ENCODE measurements around the gene CSMD2. TPM values are rescaled to one million over a fixed set of nuclear protein-coding genes. Genes with fewer than 3 reads are reported as not detected.

CSMD2 gene
- total RNA-seq, 1 experiment from 2014 or later, result 0.22 TPM

DNA sequence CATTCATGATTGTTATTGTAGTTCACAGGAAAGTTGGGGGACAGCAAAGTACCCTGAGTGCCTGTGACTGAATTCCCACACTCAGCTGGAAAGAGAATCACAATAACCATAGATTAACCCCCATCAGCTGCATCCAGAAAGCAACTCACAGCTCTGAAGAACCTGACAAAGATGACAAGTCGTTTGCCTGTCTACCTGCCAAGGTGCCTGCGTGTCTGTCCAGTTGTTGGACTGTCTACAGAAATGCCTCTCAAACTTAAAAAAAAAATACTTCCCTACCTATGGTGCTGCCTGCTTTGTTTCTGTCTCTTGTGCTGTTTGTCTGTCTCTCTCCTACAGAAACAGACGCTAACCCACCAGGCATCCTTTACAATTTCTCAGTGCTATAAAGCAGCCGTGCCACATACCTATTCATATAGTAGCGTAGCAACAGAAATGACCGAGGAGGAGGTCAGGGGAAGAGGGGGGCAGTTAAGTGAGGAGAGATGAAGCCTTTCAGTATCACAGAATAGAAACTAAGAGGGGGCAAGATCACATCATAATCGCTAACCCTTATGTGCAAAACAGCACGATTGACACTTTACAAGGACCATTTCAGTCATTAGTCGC is 455.8 kb downstream of the CSMD2 start:
- POLR2A ChIA-PET, result no interaction called here
- no TSS peak for BruUV-seq (replicated peaks)

DNA sequence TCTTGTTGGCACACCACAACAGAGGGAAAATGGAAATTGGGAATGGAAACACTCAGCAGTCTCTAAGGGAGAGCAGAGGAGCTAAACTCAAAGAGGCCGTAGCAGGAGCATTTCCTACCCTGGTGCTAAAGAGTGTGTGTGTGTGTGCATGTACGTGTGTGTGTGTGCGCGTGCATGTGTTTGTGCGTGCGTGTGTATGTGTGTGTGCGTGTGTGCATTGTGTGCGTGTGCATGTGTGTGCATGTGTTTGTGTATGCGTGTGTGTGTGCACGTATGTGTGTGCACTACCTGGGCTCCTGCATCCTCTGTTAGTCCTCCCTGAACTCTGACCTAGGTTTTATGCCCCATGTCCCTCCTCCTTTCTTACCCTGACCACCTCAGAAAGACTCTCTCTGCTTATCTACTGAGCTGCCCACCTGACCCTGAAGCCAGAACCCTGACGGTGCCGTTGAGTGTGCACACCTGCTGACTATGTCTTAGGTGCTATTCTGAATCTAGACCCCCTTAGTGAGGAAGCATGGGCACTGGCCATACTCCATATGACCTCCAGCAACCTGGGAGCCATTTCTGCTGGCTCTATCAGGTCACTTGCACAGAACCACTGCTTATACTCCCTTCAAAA is 458.3 kb downstream of the CSMD2 start:
- H3K27ac ChIP-seq (ENCODE audit: low read depth, low read length), result no peak overlapping the region
- ChIA-PET RAD21 (ENCODE audit: low non-redundant PET in 1 of 2, low total read pairs in 2 of 2, uncharacterized antibody in 2 of 2, unreplicated experiment in 2 of 2) (no interaction called here), POLR2A (no interaction called here), CTCF (no interaction called here)
- DNase-seq (ENCODE audit: low read depth, low spot score) (no peak), ATAC-seq (no peak)
- H3K9ac ChIP-seq (ENCODE audit: low read length), result no peak overlapping the region
- H4K20me1 ChIP-seq (ENCODE audit: insufficient read depth), result no peaks in the 10 kb centered on the region
- no peak overlapping the region for H2AFZ ChIP-seq (ENCODE audit: low read depth, low read length, poor library complexity, severe bottlenecking)
- no peaks in the 10 kb centered on the region for H3K9me3 ChIP-seq (ENCODE audit: control insufficient read depth in 1 of 2, insufficient read depth in 1 of 2, low read depth in 1 of 2, low read length in 2 of 2)
- intact Hi-C loops (cut with micrococcal nuclease), result no loop called here
- H3K79me2 ChIP-seq (ENCODE audit: insufficient read depth, low read length), result no peaks in the 10 kb centered on the region
- TF ChIP-seq, protein P1, sequence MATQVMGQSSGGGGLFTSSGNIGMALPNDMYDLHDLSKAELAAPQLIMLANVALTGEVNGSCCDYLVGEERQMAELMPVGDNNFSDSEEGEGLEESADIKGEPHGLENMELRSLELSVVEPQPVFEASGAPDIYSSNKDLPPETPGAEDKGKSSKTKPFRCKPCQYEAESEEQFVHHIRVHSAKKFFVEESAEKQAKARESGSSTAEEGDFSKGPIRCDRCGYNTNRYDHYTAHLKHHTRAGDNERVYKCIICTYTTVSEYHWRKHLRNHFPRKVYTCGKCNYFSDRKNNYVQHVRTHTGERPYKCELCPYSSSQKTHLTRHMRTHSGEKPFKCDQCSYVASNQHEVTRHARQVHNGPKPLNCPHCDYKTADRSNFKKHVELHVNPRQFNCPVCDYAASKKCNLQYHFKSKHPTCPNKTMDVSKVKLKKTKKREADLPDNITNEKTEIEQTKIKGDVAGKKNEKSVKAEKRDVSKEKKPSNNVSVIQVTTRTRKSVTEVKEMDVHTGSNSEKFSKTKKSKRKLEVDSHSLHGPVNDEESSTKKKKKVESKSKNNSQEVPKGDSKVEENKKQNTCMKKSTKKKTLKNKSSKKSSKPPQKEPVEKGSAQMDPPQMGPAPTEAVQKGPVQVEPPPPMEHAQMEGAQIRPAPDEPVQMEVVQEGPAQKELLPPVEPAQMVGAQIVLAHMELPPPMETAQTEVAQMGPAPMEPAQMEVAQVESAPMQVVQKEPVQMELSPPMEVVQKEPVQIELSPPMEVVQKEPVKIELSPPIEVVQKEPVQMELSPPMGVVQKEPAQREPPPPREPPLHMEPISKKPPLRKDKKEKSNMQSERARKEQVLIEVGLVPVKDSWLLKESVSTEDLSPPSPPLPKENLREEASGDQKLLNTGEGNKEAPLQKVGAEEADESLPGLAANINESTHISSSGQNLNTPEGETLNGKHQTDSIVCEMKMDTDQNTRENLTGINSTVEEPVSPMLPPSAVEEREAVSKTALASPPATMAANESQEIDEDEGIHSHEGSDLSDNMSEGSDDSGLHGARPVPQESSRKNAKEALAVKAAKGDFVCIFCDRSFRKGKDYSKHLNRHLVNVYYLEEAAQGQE (IDR thresholded peaks at IDR 0.05; ENCODE audit: low read depth), result no peak
- TF ChIP-seq RAD21 (IDR thresholded peaks at IDR 0.05; ENCODE audit: low read depth), result no peak
- TF ChIP-seq EGR1 (IDR thresholded peaks at IDR 0.05; ENCODE audit: low read depth), result no peak
- TF ChIP-seq EZH2phosphoT487 (IDR thresholded peaks at IDR 0.05; ENCODE audit: borderline replicate concordance), result no peak
- no peak for TF ChIP-seq POLR2A (IDR thresholded peaks at IDR 0.05; ENCODE audit: borderline replicate concordance, extremely low read depth, insufficient read depth, insufficient read length)
- no peak for TF ChIP-seq ZFX (IDR thresholded peaks at IDR 0.05)
- no peak for TF ChIP-seq SRF (IDR thresholded peaks at IDR 0.05; ENCODE audit: low read depth)
- TF ChIP-seq, protein P2, sequence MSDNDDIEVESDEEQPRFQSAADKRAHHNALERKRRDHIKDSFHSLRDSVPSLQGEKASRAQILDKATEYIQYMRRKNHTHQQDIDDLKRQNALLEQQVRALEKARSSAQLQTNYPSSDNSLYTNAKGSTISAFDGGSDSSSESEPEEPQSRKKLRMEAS (IDR thresholded peaks at IDR 0.05), result no peak
- TF ChIP-seq POLR2AphosphoS5 (IDR thresholded peaks at IDR 0.05; ENCODE audit: low read depth, low read length), result no peak
- no TSS peak for BruUV-seq (replicated peaks)
- no peaks in the 10 kb centered on the region for H3K36me3 ChIP-seq (ENCODE audit: control insufficient read depth in 1 of 2, insufficient read depth in 2 of 2, low read length in 2 of 2)
- no peak overlapping the region for H3K4me3 ChIP-seq (replicated peaks in 1 of 2; ENCODE audit: low read depth in 1 of 2, low read length in 2 of 2)
- no peaks in the 10 kb centered on the region for H3K9me2 ChIP-seq (ENCODE audit: insufficient read depth)
- H3K4me2 ChIP-seq (ENCODE audit: low read length), result no peak overlapping the region
- H3K4me1 ChIP-seq (ENCODE audit: control insufficient read depth in 1 of 2, insufficient read depth in 2 of 2, low read length in 2 of 2), result no peaks in the 10 kb centered on the region
- H3K27me3 ChIP-seq (ENCODE audit: insufficient read depth, low read length), result peaks cover 25% of the 10 kb centered on the region

More for the DNA sequence above, 455.8 kb downstream of the CSMD2 start:
- Histone ChIP-seq H3K4me3 (replicated peaks in 1 of 2; ENCODE audit: low read depth in 1 of 2, low read length in 2 of 2) (no peak overlapping the region), H3K36me3 (ENCODE audit: control insufficient read depth in 1 of 2, insufficient read depth in 2 of 2, low read length in 2 of 2) (no peaks in the 10 kb centered on the region), H3K79me2 (ENCODE audit: insufficient read depth, low read length) (no peaks in the 10 kb centered on the region), H3K9me3 (ENCODE audit: control insufficient read depth in 1 of 2, insufficient read depth in 1 of 2, low read depth in 1 of 2, low read length in 2 of 2) (no peaks in the 10 kb centered on the region), H3K4me1 (ENCODE audit: control insufficient read depth in 1 of 2, insufficient read depth in 2 of 2, low read length in 2 of 2) (no peaks in the 10 kb centered on the region), H3K27me3 (ENCODE audit: insufficient read depth, low read length) (peaks cover 45% of the 10 kb centered on the region), H3K9me2 (ENCODE audit: insufficient read depth) (no peaks in the 10 kb centered on the region), H3K4me2 (ENCODE audit: low read length) (no peak overlapping the region), H3K9ac (ENCODE audit: low read length) (no peak overlapping the region), H2AFZ (ENCODE audit: low read depth, low read length, poor library complexity, severe bottlenecking) (no peak overlapping the region), H3K27ac (ENCODE audit: low read depth, low read length) (no peak overlapping the region), H4K20me1 (ENCODE audit: insufficient read depth) (no peaks in the 10 kb centered on the region)
- DNase-seq (ENCODE audit: low read depth, low spot score) (no peak), ATAC-seq (no peak)
- RAD21 ChIA-PET (ENCODE audit: low non-redundant PET in 1 of 2, low total read pairs in 2 of 2, uncharacterized antibody in 2 of 2, unreplicated experiment in 2 of 2), result no interaction called here
- TF ChIP-seq POLR2AphosphoS5 (IDR thresholded peaks at IDR 0.05; ENCODE audit: low read depth, low read length) (no peak), EZH2 (IDR thresholded peaks at IDR 0.05) (no peak), FOSL1 (IDR thresholded peaks at IDR 0.05; ENCODE audit: low read depth) (no peak), TCF7L2 (IDR thresholded peaks at IDR 0.05; ENCODE audit: borderline replicate concordance, extremely low read depth, insufficient read depth, insufficient read length) (no peak), EZH2phosphoT487 (IDR thresholded peaks at IDR 0.05; ENCODE audit: borderline replicate concordance) (no peak)
- intact Hi-C loops (cut with micrococcal nuclease), result no loop called here
- CTCF ChIA-PET, result no interaction called here
